Thymus (tissue), 11 donors: ENCODE measurements around the gene RHEB. TPM values are rescaled to one million over a fixed set of nuclear protein-coding genes. Genes with fewer than 3 reads are reported as not detected.

ENCODE experiments used
- DNase-seq, 9 donors: peaks; one replicate each; pipeline ENCODE4 v3.0.0-alpha.2; 2013; ENCODE audit warnings: low spot score in 9 of 9, low read depth in 6 of 9, missing footprints in 1 of 9
- H3K27ac ChIP-seq, 2 donors: one replicate each; pipeline ENCODE4 v1.5.1; 2013; ENCODE audit warnings: control low read depth in 1 of 2, low read depth in 1 of 2, low read length in 1 of 2, mild to moderate bottlenecking in 1 of 2, moderate library complexity in 1 of 2
- H3K27me3 ChIP-seq, 2 donors: one replicate each; pipeline ENCODE4 v1.5.1; 2013; ENCODE audit warnings: low read length in 1 of 2; ENCODE audit not compliant: control insufficient read depth in 2 of 2, insufficient read depth in 1 of 2
- H3K36me3 ChIP-seq, 2 donors: one replicate each; pipeline ENCODE4 v1.5.1; 2013; ENCODE audit warnings: low read length in 1 of 2, mild to moderate bottlenecking in 1 of 2, moderate library complexity in 1 of 2; ENCODE audit not compliant: control insufficient read depth in 2 of 2, insufficient read depth in 2 of 2
- H3K4me1 ChIP-seq, 2 donors: one replicate each; pipeline ENCODE4 v1.5.1; 2013; ENCODE audit warnings: low read length in 2 of 2; ENCODE audit not compliant: control insufficient read depth in 2 of 2, insufficient read depth in 2 of 2
- H3K4me3 ChIP-seq, 2 donors: one replicate each; pipeline ENCODE4 v1.5.1; 2013; ENCODE audit warnings: low read length in 2 of 2, control low read depth in 1 of 2, mild to moderate bottlenecking in 1 of 2
- H3K9me3 ChIP-seq, 2 donors: one replicate each; pipeline ENCODE4 v1.5.1; 2013; ENCODE audit warnings: low read length in 1 of 2, mild to moderate bottlenecking in 1 of 2; ENCODE audit not compliant: control insufficient read depth in 2 of 2, insufficient read depth in 1 of 2
- WGBS: extraction: QIAGEN DNeasy Blood & Tissue Kit; methylation state at CpG from one replicate; pipeline ENCODE4 v1.1.7; 2013; 5-methylcytosine and 5-hydroxymethylcytosine counted together
- polyA plus RNA-seq: library from polyadenylated mRNA; stranded (reverse); fragments of 200-250 nt; gene quantifications from one replicate; pipeline ENCODE4 v1.2.3, GENCODE V29; 2013
- total RNA-seq: library from RNA; stranded (reverse); fragments of 120-200 nt; gene quantifications from one replicate; pipeline ENCODE4 v1.2.4, GENCODE V29; 2013
- donor health status: healthy.

Gene RHEB
- total and polyA plus RNA-seq, 2 donors = 90.8 to 115 TPM

GRCh38 chr7:151518105-151518946, 1.4 kb downstream of the RHEB start:
- Histone ChIP-seq H3K27me3 (peaks cover 0 to 12% of the 10 kb centered on the region in 2 donors), H3K4me1 (peaks cover 16 to 31% of the 10 kb centered on the region in 2 donors), H3K9me3 (peaks cover 0 to 3% of the 10 kb centered on the region in 2 donors), H3K4me3 (peak overlapping the region; percentile 89), H3K27ac (peak overlapping the region; percentile 93 to 100), H3K36me3 (no peaks in the 10 kb centered on the region)
- 1% methylated on average over 36 of the region's 36 CpGs for WGBS
- DNase-seq = peak in 8 of 9 donors; percentile 11 to 72 (median 42)

GRCh38 chr7:151517601-151518104, 2.0 kb downstream of the RHEB start:
- DNase-seq = no peak
- Histone ChIP-seq H3K4me1 (peaks cover 16 to 31% of the 10 kb centered on the region in 2 donors), H3K27me3 (peaks cover 0 to 12% of the 10 kb centered on the region in 2 donors), H3K9me3 (peaks cover 0 to 3% of the 10 kb centered on the region in 2 donors), H3K36me3 (no peaks in the 10 kb centered on the region), H3K4me3 (peak overlapping the region; percentile 89), H3K27ac (peak overlapping the region in 1 of 2 donors; percentile 93)
- WGBS = 92% methylated on average over 7 of the region's 7 CpGs

- Histone ChIP-seq H3K27me3 (peaks cover 0 to 1% of the 10 kb centered on the region in 2 donors), H3K4me3 (no peak overlapping the region), H3K9me3 (no peaks in the 10 kb centered on the region), H3K4me1 (peaks cover 10 to 28% of the 10 kb centered on the region in 2 donors), H3K27ac (no peak overlapping the region), H3K36me3 (no peaks in the 10 kb centered on the region)
- DNase-seq = no peak
Measured at GRCh38 chr7:151515276-151515565, 4.5 kb downstream of the RHEB start.

- Histone ChIP-seq H3K9me3 (no peaks in the 10 kb centered on the region), H3K27ac (no peak overlapping the region), H3K36me3 (no peaks in the 10 kb centered on the region), H3K4me1 (peaks cover 10 to 27% of the 10 kb centered on the region in 2 donors), H3K4me3 (no peak overlapping the region), H3K27me3 (no peaks in the 10 kb centered on the region)
- WGBS = 96% methylated on average over 6 of the region's 6 CpGs
- DNase-seq = no peak
Measured at GRCh38 chr7:151514461-151515275, 5.0 kb downstream of the RHEB start.

GRCh38 chr7:151513133-151513532, 6.6 kb downstream of the RHEB start:
- H3K36me3 ChIP-seq = no peaks in the 10 kb centered on the region
- no peaks in the 10 kb centered on the region for H3K9me3 ChIP-seq
- H3K27ac ChIP-seq = no peak overlapping the region
- WGBS = 96% methylated on average over 1 of the region's 1 CpG
- H3K4me1 ChIP-seq = peaks cover 13 to 26% of the 10 kb centered on the region in 2 donors
- no peak for DNase-seq
- no peak overlapping the region for H3K4me3 ChIP-seq
- no peaks in the 10 kb centered on the region for H3K27me3 ChIP-seq

- Histone ChIP-seq H3K9me3 (no peaks in the 10 kb centered on the region), H3K36me3 (no peaks in the 10 kb centered on the region), H3K4me1 (peaks cover 10 to 19% of the 10 kb centered on the region in 2 donors), H3K27ac (no peak overlapping the region), H3K27me3 (no peaks in the 10 kb centered on the region), H3K4me3 (no peak overlapping the region)
- 92% methylated on average over 7 of the region's 7 CpGs for WGBS
- DNase-seq = no peak
Measured at GRCh38 chr7:151512353-151512752, 7.3 kb downstream of the RHEB start.

- 97% methylated on average over 4 of the region's 4 CpGs for WGBS
- no peak overlapping the region for H3K27ac ChIP-seq
- DNase-seq = no peak
- peaks cover 6 to 14% of the 10 kb centered on the region in 2 donors for H3K4me1 ChIP-seq
- H3K4me3 ChIP-seq = no peak overlapping the region
- H3K27me3 ChIP-seq = no peaks in the 10 kb centered on the region
- no peaks in the 10 kb centered on the region for H3K36me3 ChIP-seq
- H3K9me3 ChIP-seq = no peaks in the 10 kb centered on the region
Measured at GRCh38 chr7:151511946-151512345, 7.7 kb downstream of the RHEB start.

GRCh38 chr7:151511270-151511669, 8.4 kb downstream of the RHEB start:
- WGBS = 89% methylated on average over 4 of the region's 4 CpGs
- no peaks in the 10 kb centered on the region for H3K9me3 ChIP-seq
- DNase-seq = no peak
- peaks cover 5 to 12% of the 10 kb centered on the region in 2 donors for H3K4me1 ChIP-seq
- no peaks in the 10 kb centered on the region for H3K36me3 ChIP-seq
- no peaks in the 10 kb centered on the region for H3K27me3 ChIP-seq
- H3K4me3 ChIP-seq = no peak overlapping the region
- H3K27ac ChIP-seq = no peak overlapping the region
